Neuron (in vitro differentiated cells): ENCODE results near the gene ABL1.

ENCODE experiments used
- H2AFZ ChIP-seq: one replicate; pipeline ENCODE4 v1.6.1; 2013; ENCODE audit warnings: low read depth, mild to moderate bottlenecking, inconsistent platforms, low read length, moderate library complexity
- H3K27me3 ChIP-seq: one replicate; pipeline ENCODE4 v1.6.1; 2013; ENCODE audit warnings: low read length; ENCODE audit not compliant: insufficient read depth
- H3K36me3 ChIP-seq: one replicate; pipeline ENCODE4 v1.6.1; 2013; ENCODE audit warnings: low read length; ENCODE audit not compliant: insufficient read depth
- H3K4me1 ChIP-seq: one replicate; pipeline ENCODE4 v1.6.1; 2013; ENCODE audit warnings: low read length; ENCODE audit not compliant: insufficient read depth
- H3K4me3 ChIP-seq: 2 replicates; pipeline ENCODE4 v1.5.1; 2013; ENCODE audit warnings: mild to moderate bottlenecking, low read length, moderate library complexity
- H3K9me3 ChIP-seq: one replicate; pipeline ENCODE4 v1.6.1; 2013; ENCODE audit warnings: low read length

ABL1 gene

GRCh38 chr9:130924448-130924788, 89.4 kb downstream of the ABL1 start:
- no peaks in the 10 kb centered on the region for H3K36me3 ChIP-seq
- no peak overlapping the region for H3K4me3 ChIP-seq
- peaks cover 17% of the 10 kb centered on the region for H3K4me1 ChIP-seq
- no peaks in the 10 kb centered on the region for H3K9me3 ChIP-seq
- no peak overlapping the region for H2AFZ ChIP-seq
- H3K27me3 ChIP-seq = peaks cover 71% of the 10 kb centered on the region

GRCh38 chr9:130925050-130925678, 90.1 kb downstream of the ABL1 start:
- H3K36me3 ChIP-seq = no peaks in the 10 kb centered on the region
- H3K4me1 ChIP-seq = peaks cover 17% of the 10 kb centered on the region
- no peak overlapping the region for H3K4me3 ChIP-seq
- H2AFZ ChIP-seq = no peak overlapping the region
- H3K27me3 ChIP-seq = peaks cover 75% of the 10 kb centered on the region
- no peaks in the 10 kb centered on the region for H3K9me3 ChIP-seq

- Histone ChIP-seq H3K27me3 (peaks cover 69% of the 10 kb centered on the region), H3K4me1 (peaks cover 2% of the 10 kb centered on the region), H3K9me3 (no peaks in the 10 kb centered on the region), H3K4me3 (no peak overlapping the region), H2AFZ (no peak overlapping the region), H3K36me3 (no peaks in the 10 kb centered on the region)
These were observed 92.3 kb downstream of the ABL1 start for GRCh38 chr9:130927338-130927737.

- Histone ChIP-seq H3K36me3 (no peaks in the 10 kb centered on the region), H3K27me3 (peaks cover 65% of the 10 kb centered on the region), H2AFZ (no peak overlapping the region), H3K4me1 (peaks cover 2% of the 10 kb centered on the region), H3K9me3 (no peaks in the 10 kb centered on the region), H3K4me3 (no peak overlapping the region)
These were observed 93.2 kb downstream of the ABL1 start for GRCh38 chr9:130927995-130928900.

GRCh38 chr9:130929571-130930038, 94.6 kb downstream of the ABL1 start:
- Histone ChIP-seq H3K4me3 (no peak overlapping the region), H3K4me1 (peaks cover 2% of the 10 kb centered on the region), H3K36me3 (no peaks in the 10 kb centered on the region), H3K9me3 (no peaks in the 10 kb centered on the region), H3K27me3 (peaks cover 62% of the 10 kb centered on the region), H2AFZ (no peak overlapping the region)

GRCh38 chr9:130930132-130930803, 95.2 kb downstream of the ABL1 start:
- Histone ChIP-seq H3K4me3 (no peak overlapping the region), H3K9me3 (no peaks in the 10 kb centered on the region), H2AFZ (no peak overlapping the region), H3K27me3 (peaks cover 62% of the 10 kb centered on the region), H3K36me3 (no peaks in the 10 kb centered on the region), H3K4me1 (peaks cover 2% of the 10 kb centered on the region)

- Histone ChIP-seq H3K4me3 (no peak overlapping the region), H3K36me3 (no peaks in the 10 kb centered on the region), H3K27me3 (peaks cover 62% of the 10 kb centered on the region), H3K4me1 (peaks cover 3% of the 10 kb centered on the region), H2AFZ (no peak overlapping the region), H3K9me3 (no peaks in the 10 kb centered on the region)
These were observed 95.8 kb downstream of the ABL1 start for GRCh38 chr9:130930804-130931349.

GRCh38 chr9:130931508-130932254, 96.6 kb downstream of the ABL1 start:
- peaks cover 10% of the 10 kb centered on the region for H3K4me1 ChIP-seq
- H2AFZ ChIP-seq = no peak overlapping the region
- no peaks in the 10 kb centered on the region for H3K9me3 ChIP-seq
- H3K27me3 ChIP-seq = peaks cover 59% of the 10 kb centered on the region
- no peak overlapping the region for H3K4me3 ChIP-seq
- no peaks in the 10 kb centered on the region for H3K36me3 ChIP-seq

GRCh38 chr9:130932255-130933079, 97.4 kb downstream of the ABL1 start:
- peaks cover 63% of the 10 kb centered on the region for H3K27me3 ChIP-seq
- no peaks in the 10 kb centered on the region for H3K9me3 ChIP-seq
- H3K4me1 ChIP-seq = peaks cover 15% of the 10 kb centered on the region

GRCh38 chr9:130933114-130934046, 98.3 kb downstream of the ABL1 start:
- Histone ChIP-seq H3K27me3 (peaks cover 66% of the 10 kb centered on the region), H2AFZ (no peak overlapping the region), H3K4me3 (no peak overlapping the region), H3K9me3 (no peaks in the 10 kb centered on the region), H3K36me3 (no peaks in the 10 kb centered on the region), H3K4me1 (peaks cover 12% of the 10 kb centered on the region)

More at GRCh38 chr9:130932255-130933079, 97.4 kb downstream of the ABL1 start:
- no peak overlapping the region for H3K4me3 ChIP-seq
- no peaks in the 10 kb centered on the region for H3K36me3 ChIP-seq
- H2AFZ ChIP-seq = no peak overlapping the region

- no peaks in the 10 kb centered on the region for H3K9me3 ChIP-seq
These were observed 99.2 kb downstream of the ABL1 start for GRCh38 chr9:130934246-130934645.

More at GRCh38 chr9:130934246-130934645, 99.2 kb downstream of the ABL1 start:
- H3K27me3 ChIP-seq = peaks cover 69% of the 10 kb centered on the region
- no peak overlapping the region for H3K4me3 ChIP-seq
- no peak overlapping the region for H2AFZ ChIP-seq
- H3K4me1 ChIP-seq = peaks cover 12% of the 10 kb centered on the region
- H3K36me3 ChIP-seq = no peaks in the 10 kb centered on the region
